SJSA1 (cell line): ENCODE data around the gene TTC28. TPM values are rescaled to one million over a fixed set of nuclear protein-coding genes. Genes with fewer than 3 reads are reported as not detected.
A peak's percentile ranks its signal among the peaks of the same experiment; 100 is the strongest.

Source experiments
- DNase-seq, 2 experiments: peaks; one replicate each; pipeline ENCODE4 v3.0.0-alpha.2; 2015 to 2020; ENCODE audit warnings: low spot score in 2 of 2, low read depth in 1 of 2
- H3K27ac ChIP-seq: fragments of 250-450 bp; sonication (Bioruptor Pico); 2 replicates; pipeline ENCODE4 v1.5.1; 2020; ENCODE audit warnings: mild to moderate bottlenecking, moderate library complexity
- H3K27me3 ChIP-seq: fragments of 250-450 bp; sonication (Bioruptor Pico); replicated peaks from 2 replicates; pipeline ENCODE4 v1.5.1; 2020; ENCODE audit warnings: mild to moderate bottlenecking, moderate library complexity
- H3K36me3 ChIP-seq: fragments of 250-450 bp; sonication (Bioruptor Pico); 2 replicates; pipeline ENCODE4 v1.5.1; 2020; ENCODE audit warnings: mild to moderate bottlenecking
- H3K4me1 ChIP-seq: fragments of 250-450 bp; sonication (Bioruptor Pico); replicated peaks from 2 replicates; pipeline ENCODE4 v1.6.1; 2021; ENCODE audit warnings: mild to moderate bottlenecking
- H3K4me3 ChIP-seq: fragments of 250-450 bp; sonication (Bioruptor Pico); 2 replicates; pipeline ENCODE4 v1.5.1; 2020; ENCODE audit warnings: mild to moderate bottlenecking
- H3K9me3 ChIP-seq: fragments of 250-450 bp; sonication (Bioruptor Pico); replicated peaks from 2 replicates; pipeline ENCODE4 v1.5.1; 2020; ENCODE audit warnings: mild to moderate bottlenecking
- total RNA-seq: library from RNA; depleted of rRNA; stranded (reverse); fragments of >200 nt; shearing (Covaris generic); gene quantifications from 2 replicates; pipeline ENCODE4 v1.2.3, GENCODE V29; 2014

The TTC28 gene
- total RNA-seq, 1 experiment from 2014 or later, result 9.7 TPM

- Histone ChIP-seq H3K36me3 (no peaks in the 10 kb centered on the region), H3K4me3 (no peak overlapping the region), H3K9me3 (no peaks in the 10 kb centered on the region), H3K27me3 (no peaks in the 10 kb centered on the region), H3K4me1 (no peaks in the 10 kb centered on the region), H3K27ac (no peak overlapping the region)
- DNase-seq, result peak in 1 of 2 experiments; percentile 38
Observed at GRCh38 chr22:28034760-28035401, 644.8 kb downstream of the TTC28 start.

GRCh38 chr22:28034145-28034759 is 645.4 kb downstream of the TTC28 start:
- H3K27ac ChIP-seq, result no peak overlapping the region
- no peak overlapping the region for H3K4me3 ChIP-seq
- 0 out of 2 replicates have a peak, but pooled peaks cover 1% of the 10 kb centered on the region for H3K4me1 ChIP-seq
- H3K27me3 ChIP-seq, result no peaks in the 10 kb centered on the region
- no peaks in the 10 kb centered on the region for H3K9me3 ChIP-seq
- no peaks in the 10 kb centered on the region for H3K36me3 ChIP-seq
- DNase-seq, result no peak

- no peak overlapping the region for H3K27ac ChIP-seq
- DNase-seq, result peak in 1 of 2 experiments; percentile 12
- H3K9me3 ChIP-seq, result no peaks in the 10 kb centered on the region
- H3K36me3 ChIP-seq, result no peaks in the 10 kb centered on the region
- no peaks in the 10 kb centered on the region for H3K27me3 ChIP-seq
- 0 out of 2 replicates have a peak, but pooled peaks cover 3% of the 10 kb centered on the region for H3K4me1 ChIP-seq
- no peak overlapping the region for H3K4me3 ChIP-seq
Observed at GRCh38 chr22:28032861-28033260, 646.8 kb downstream of the TTC28 start.

GRCh38 chr22:28031383-28031922 is 648.2 kb downstream of the TTC28 start:
- no peak overlapping the region for H3K4me3 ChIP-seq
- peak in 1 of 2 experiments; percentile 16 for DNase-seq
- no peaks in the 10 kb centered on the region for H3K36me3 ChIP-seq
- 0 out of 2 replicates have a peak, but pooled peaks cover 3% of the 10 kb centered on the region for H3K4me1 ChIP-seq
- no peaks in the 10 kb centered on the region for H3K27me3 ChIP-seq
- H3K9me3 ChIP-seq, result no peaks in the 10 kb centered on the region
- H3K27ac ChIP-seq, result no peak overlapping the region

- no peak for DNase-seq
- no peaks in the 10 kb centered on the region for H3K27me3 ChIP-seq
- H3K27ac ChIP-seq, result no peak overlapping the region
- no peak overlapping the region for H3K4me3 ChIP-seq
- no peaks in the 10 kb centered on the region for H3K36me3 ChIP-seq
- no peaks in the 10 kb centered on the region for H3K9me3 ChIP-seq
- H3K4me1 ChIP-seq, result 0 out of 2 replicates have a peak, but pooled peaks cover 3% of the 10 kb centered on the region
Observed at GRCh38 chr22:28030473-28030872, 649.2 kb downstream of the TTC28 start.

- Histone ChIP-seq H3K4me1 (0 out of 2 replicates have a peak, but pooled peaks cover 3% of the 10 kb centered on the region), H3K36me3 (no peaks in the 10 kb centered on the region), H3K9me3 (no peaks in the 10 kb centered on the region), H3K4me3 (no peak overlapping the region), H3K27ac (no peak overlapping the region), H3K27me3 (no peaks in the 10 kb centered on the region)
- DNase-seq, result peak in 1 of 2 experiments; percentile 36
Observed at GRCh38 chr22:28029956-28030355, 649.7 kb downstream of the TTC28 start.

GRCh38 chr22:28029201-28029948 is 650.3 kb downstream of the TTC28 start:
- H3K27ac ChIP-seq, result no peak overlapping the region
- peak in 1 of 2 experiments; percentile 38 for DNase-seq

GRCh38 chr22:28027453-28028448 is 651.9 kb downstream of the TTC28 start:
- H3K36me3 ChIP-seq, result no peaks in the 10 kb centered on the region
- H3K9me3 ChIP-seq, result no peaks in the 10 kb centered on the region
- H3K4me1 ChIP-seq, result 0 out of 2 replicates have a peak, but pooled peaks cover 3% of the 10 kb centered on the region
- H3K27ac ChIP-seq, result no peak overlapping the region
- no peak overlapping the region for H3K4me3 ChIP-seq
- H3K27me3 ChIP-seq, result no peaks in the 10 kb centered on the region
- peak in 1 of 2 experiments; percentile 29 for DNase-seq

More at GRCh38 chr22:28029201-28029948, 650.3 kb downstream of the TTC28 start:
- no peak overlapping the region for H3K4me3 ChIP-seq
- no peaks in the 10 kb centered on the region for H3K36me3 ChIP-seq
- H3K4me1 ChIP-seq, result 0 out of 2 replicates have a peak, but pooled peaks cover 3% of the 10 kb centered on the region
- H3K9me3 ChIP-seq, result no peaks in the 10 kb centered on the region
- H3K27me3 ChIP-seq, result no peaks in the 10 kb centered on the region

- no peaks in the 10 kb centered on the region for H3K36me3 ChIP-seq
- H3K9me3 ChIP-seq, result no peaks in the 10 kb centered on the region
- no peak overlapping the region for H3K4me3 ChIP-seq
- no peaks in the 10 kb centered on the region for H3K27me3 ChIP-seq
- peak in 1 of 2 experiments; percentile 30 for DNase-seq
- H3K4me1 ChIP-seq, result 0 out of 2 replicates have a peak, but pooled peaks cover 3% of the 10 kb centered on the region
- H3K27ac ChIP-seq, result no peak overlapping the region
Observed at GRCh38 chr22:28025866-28026575, 653.6 kb downstream of the TTC28 start.

GRCh38 chr22:28025333-28025732 is 654.3 kb downstream of the TTC28 start:
- no peak overlapping the region for H3K4me3 ChIP-seq
- no peak overlapping the region for H3K27ac ChIP-seq
- H3K27me3 ChIP-seq, result no peaks in the 10 kb centered on the region
- DNase-seq, result peak in 1 of 2 experiments; percentile 30
- peaks cover 7% of the 10 kb centered on the region for H3K4me1 ChIP-seq
- no peaks in the 10 kb centered on the region for H3K36me3 ChIP-seq
- H3K9me3 ChIP-seq, result no peaks in the 10 kb centered on the region

GRCh38 chr22:28024422-28024888 is 655.2 kb downstream of the TTC28 start:
- no peaks in the 10 kb centered on the region for H3K27me3 ChIP-seq
- H3K9me3 ChIP-seq, result no peaks in the 10 kb centered on the region
- no peak overlapping the region for H3K4me3 ChIP-seq
- H3K4me1 ChIP-seq, result peaks cover 9% of the 10 kb centered on the region
- DNase-seq, result peak in 1 of 2 experiments; percentile 18
- H3K27ac ChIP-seq, result no peak overlapping the region
- H3K36me3 ChIP-seq, result no peaks in the 10 kb centered on the region

GRCh38 chr22:28023774-28024173 is 655.9 kb downstream of the TTC28 start:
- no peak overlapping the region for H3K27ac ChIP-seq
- H3K4me1 ChIP-seq, result peaks cover 6% of the 10 kb centered on the region
- no peaks in the 10 kb centered on the region for H3K27me3 ChIP-seq
- no peaks in the 10 kb centered on the region for H3K9me3 ChIP-seq
- DNase-seq, result peak in 1 of 2 experiments; percentile 21
- no peak overlapping the region for H3K4me3 ChIP-seq
- no peaks in the 10 kb centered on the region for H3K36me3 ChIP-seq
